Measurements from ENCODE around the gene NTRK1.

Gene NTRK1

DNA sequence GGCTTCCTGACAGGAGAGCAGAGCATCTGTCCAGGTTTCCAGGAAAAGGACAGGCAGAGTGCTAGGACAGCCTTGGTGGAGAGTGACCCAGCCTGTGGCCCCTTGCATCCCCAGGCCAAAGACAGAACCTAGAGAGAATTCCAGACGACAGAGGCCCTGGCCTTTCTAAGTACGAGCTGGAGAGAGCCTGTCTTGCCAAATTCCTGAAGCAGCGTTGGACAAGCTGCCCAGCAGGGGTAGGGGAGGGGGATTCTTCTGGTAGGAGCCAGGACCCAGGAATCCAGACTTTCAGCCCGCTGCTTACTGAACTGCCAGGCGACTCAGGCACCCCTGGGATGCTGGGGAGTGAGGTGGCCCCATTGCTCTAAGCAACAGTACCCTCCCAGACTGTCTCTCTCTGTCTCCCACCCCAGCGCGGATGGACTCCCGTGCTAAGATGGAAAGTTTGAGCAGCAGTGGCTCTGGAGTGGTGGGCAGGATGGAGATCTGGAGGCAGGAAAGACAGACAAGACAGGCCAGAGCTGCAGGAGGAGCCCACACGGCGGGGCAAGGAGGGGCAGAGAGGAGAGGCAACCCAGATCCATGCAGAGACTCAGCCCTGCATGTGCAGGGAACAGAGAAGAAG, 24.0 kb downstream of the NTRK1 start:
- Histone ChIP-seq H3K4me1 (peaks cover 46% of the 10 kb centered on the region), H4K20me1 (no peaks in the 10 kb centered on the region), H3K27me3 (no peaks in the 10 kb centered on the region)

DNA sequence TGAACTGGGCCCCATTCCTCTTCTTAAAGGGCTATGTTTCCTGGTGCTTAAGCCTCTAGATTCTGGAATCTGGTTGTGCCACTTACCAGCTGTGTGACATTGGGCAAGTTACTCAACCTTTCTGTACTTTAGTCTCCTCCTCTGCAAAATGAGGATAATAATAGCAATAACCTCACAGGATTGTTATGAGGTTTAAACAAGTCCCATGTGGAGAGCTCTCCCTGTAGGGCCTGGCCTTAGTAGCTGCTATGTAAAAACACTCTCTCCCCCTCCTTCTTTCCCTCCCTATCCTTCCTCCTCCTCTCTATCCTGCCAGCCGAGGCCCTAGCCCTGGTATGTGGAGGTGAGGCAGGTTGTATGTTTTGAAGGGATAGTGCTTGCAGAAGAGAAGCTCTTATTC, 24.6 kb downstream of the NTRK1 start:
- Histone ChIP-seq H3K9me3 (no peaks in the 10 kb centered on the region), H3K9ac (no peak overlapping the region), H3K36me3 (no peaks in the 10 kb centered on the region), H4K20me1 (no peaks in the 10 kb centered on the region), H3K4me1 (peaks cover 50% of the 10 kb centered on the region), H3K27ac (no peak overlapping the region), H3K4me2 (no peak overlapping the region), H3K27me3 (no peaks in the 10 kb centered on the region), H3K4me3 (no peak overlapping the region)
- no peak for TF ChIP-seq Cebpa-rat (IDR thresholded peaks at IDR 0.05)

More for the DNA sequence above, 24.0 kb downstream of the NTRK1 start:
- Histone ChIP-seq H3K36me3 (no peaks in the 10 kb centered on the region), H3K4me3 (no peak overlapping the region), H3K27ac (no peak overlapping the region), H3K9me3 (no peaks in the 10 kb centered on the region), H3K4me2 (peak overlapping the region; percentile 28; the same call in 1 of the 2 replicates), H3K9ac (peak overlapping the region; percentile 24; the same call in 1 of the 2 replicates)
- TF ChIP-seq Cebpa-rat (IDR thresholded peaks at IDR 0.05) = no peak

DNA sequence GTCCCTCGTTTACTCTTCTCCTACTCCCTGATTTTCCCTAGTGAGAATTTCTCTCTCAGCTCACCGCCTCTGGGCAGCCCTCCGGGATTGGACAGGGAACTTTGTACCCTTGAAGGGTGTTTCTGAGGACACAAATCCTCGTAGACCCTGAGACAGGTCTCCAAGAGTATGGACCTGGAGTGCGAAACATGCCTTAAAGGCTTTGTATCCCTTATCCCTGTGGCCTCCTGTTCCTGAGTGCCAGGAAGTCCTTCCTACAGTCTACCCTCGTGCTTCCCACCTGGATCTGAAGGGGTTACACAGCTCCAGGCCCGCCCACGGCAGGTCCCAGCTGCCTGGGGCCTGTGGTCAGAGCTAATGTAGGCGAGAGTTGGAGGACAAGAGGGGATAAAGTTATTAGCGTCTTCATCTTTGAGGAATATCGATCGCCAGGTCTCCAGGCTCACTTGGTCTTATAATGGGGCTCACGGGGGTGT, 25.3 kb downstream of the NTRK1 start:
- H3K4me1 ChIP-seq = peaks cover 44% of the 10 kb centered on the region
- no peak overlapping the region for H3K27ac ChIP-seq
- H3K27me3 ChIP-seq = no peaks in the 10 kb centered on the region
- H3K4me3 ChIP-seq = no peak overlapping the region
- H3K9ac ChIP-seq = no peak overlapping the region
- H3K4me2 ChIP-seq = no peak overlapping the region
- no peaks in the 10 kb centered on the region for H4K20me1 ChIP-seq
- H3K9me3 ChIP-seq = no peaks in the 10 kb centered on the region
- no peak for TF ChIP-seq Cebpa-rat (IDR thresholded peaks at IDR 0.05)
- no peaks in the 10 kb centered on the region for H3K36me3 ChIP-seq

DNA sequence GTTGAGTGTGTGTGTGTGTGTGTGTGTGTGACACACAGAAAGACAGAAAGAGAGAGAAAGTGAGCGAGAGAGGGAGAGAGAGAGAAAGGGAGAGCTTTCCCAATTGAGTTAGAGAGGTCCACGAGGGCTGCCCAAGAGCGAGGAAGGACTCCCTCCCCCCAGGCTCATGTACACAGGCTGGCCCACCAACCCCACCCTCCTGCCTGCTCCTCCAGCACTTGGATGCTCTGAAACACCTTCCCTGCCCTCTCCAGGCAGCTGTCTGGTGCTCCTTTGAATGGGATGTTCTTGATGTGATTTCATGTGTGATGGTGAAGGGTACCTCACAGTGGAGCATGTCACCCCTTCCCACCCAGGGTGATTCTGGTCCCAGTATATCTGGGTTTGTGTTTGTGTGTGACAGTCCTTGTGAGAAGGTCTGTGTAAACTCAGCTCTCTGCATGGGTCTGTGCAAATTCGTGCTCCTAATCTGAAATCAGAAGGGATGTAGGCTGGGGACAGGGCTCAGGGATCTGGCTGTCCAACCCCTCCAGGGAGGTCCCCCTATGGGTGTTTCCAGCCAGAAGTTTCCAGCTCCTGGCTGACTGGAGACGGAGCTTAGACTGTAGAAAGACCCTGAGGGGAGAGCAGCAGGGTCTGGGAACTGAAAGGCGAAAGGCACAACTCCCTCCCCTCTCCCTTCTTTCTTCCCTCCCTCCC, 26.1 kb downstream of the NTRK1 start:
- no peak overlapping the region for H3K4me3 ChIP-seq
- H3K4me2 ChIP-seq = peak overlapping the region; percentile 44
- H3K4me1 ChIP-seq = peaks cover 44% of the 10 kb centered on the region
- no peaks in the 10 kb centered on the region for H4K20me1 ChIP-seq
- H3K9me3 ChIP-seq = no peaks in the 10 kb centered on the region
- no peaks in the 10 kb centered on the region for H3K36me3 ChIP-seq
- H3K27ac ChIP-seq = no peak overlapping the region
- TF ChIP-seq Cebpa-rat (IDR thresholded peaks at IDR 0.05) = no peak
- H3K27me3 ChIP-seq = peaks cover 2% of the 10 kb centered on the region; the same call in 1 of the 2 replicates
- H3K9ac ChIP-seq = no peak overlapping the region

- H3K4me1 ChIP-seq = peaks cover 44% of the 10 kb centered on the region
- peak overlapping the region; percentile 14; the same call in 1 of the 2 replicates for H3K4me2 ChIP-seq
- no peak overlapping the region for H3K27ac ChIP-seq
- no peak for TF ChIP-seq Cebpa-rat (IDR thresholded peaks at IDR 0.05)
- no peaks in the 10 kb centered on the region for H4K20me1 ChIP-seq
- H3K36me3 ChIP-seq = no peaks in the 10 kb centered on the region
- no peak overlapping the region for H3K4me3 ChIP-seq
- no peak overlapping the region for H3K9ac ChIP-seq
- peaks cover 8% of the 10 kb centered on the region for H3K27me3 ChIP-seq
- no peaks in the 10 kb centered on the region for H3K9me3 ChIP-seq
These were observed 26.7 kb downstream of the NTRK1 start for GRCh38 chr1:156887317-156887716.

GRCh38 chr1:156887734-156888133, 27.1 kb downstream of the NTRK1 start:
- TF ChIP-seq Cebpa-rat (IDR thresholded peaks at IDR 0.05) = no peak
- Histone ChIP-seq H3K27me3 (peaks cover 12% of the 10 kb centered on the region), H3K36me3 (no peaks in the 10 kb centered on the region), H4K20me1 (no peaks in the 10 kb centered on the region), H3K4me1 (peaks cover 48% of the 10 kb centered on the region), H3K27ac (no peak overlapping the region), H3K9me3 (no peaks in the 10 kb centered on the region), H3K9ac (no peak overlapping the region), H3K4me3 (no peak overlapping the region), H3K4me2 (peak overlapping the region; percentile 14; the same call in 1 of the 2 replicates)

GRCh38 chr1:156889802-156890580, 29.3 kb downstream of the NTRK1 start:
- Histone ChIP-seq H3K4me3 (no peak overlapping the region), H4K20me1 (no peaks in the 10 kb centered on the region), H3K27me3 (peaks cover 35% of the 10 kb centered on the region), H3K4me1 (peaks cover 59% of the 10 kb centered on the region), H3K9me3 (no peaks in the 10 kb centered on the region), H3K9ac (no peak overlapping the region), H3K4me2 (peak overlapping the region; percentile 63), H3K27ac (no peak overlapping the region), H3K36me3 (no peaks in the 10 kb centered on the region)
- TF ChIP-seq Cebpa-rat (IDR thresholded peaks at IDR 0.05) = no peak

DNA sequence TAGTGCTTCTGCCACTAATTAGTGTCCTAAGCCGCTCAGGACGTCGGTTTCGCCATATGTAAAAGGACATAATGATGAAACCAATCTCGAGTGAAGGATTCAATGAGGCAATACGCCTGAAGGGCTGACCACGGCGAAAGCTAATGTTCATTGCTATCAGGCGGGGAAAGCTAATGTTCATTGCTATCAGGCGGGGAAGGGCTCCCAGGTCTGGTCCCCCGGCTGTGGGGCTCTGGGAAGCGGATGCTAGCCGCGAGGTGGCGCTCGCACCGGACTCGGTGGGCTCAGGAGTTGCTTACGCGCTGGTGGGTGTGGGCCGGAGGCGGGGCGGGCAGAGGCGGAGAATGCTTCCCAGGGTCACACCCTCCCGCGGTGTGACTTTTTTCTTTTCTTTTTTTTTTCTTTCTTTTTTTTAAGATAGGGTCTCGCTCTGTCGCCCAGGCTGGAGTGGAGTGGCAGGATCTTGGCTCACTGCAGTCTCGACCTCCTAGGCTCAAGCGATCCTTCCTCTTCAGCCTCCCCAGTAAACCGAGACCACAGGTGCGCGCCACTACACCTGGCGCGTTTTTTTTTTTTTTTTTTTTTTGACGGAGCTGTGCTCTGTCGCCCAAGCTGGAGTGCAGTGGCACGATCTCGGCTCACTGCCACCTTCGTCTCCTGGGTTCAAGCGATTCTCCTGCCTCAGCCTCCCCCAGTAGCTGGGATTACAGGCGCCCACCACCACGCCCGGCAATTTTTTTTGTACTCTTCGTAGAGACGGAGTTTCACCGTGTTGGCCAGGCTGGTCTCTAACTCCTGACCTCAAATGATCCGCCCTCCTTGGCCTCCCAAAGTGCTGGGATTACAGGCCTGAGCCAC, 31.8 kb downstream of the NTRK1 start:
- H3K4me1 ChIP-seq = peaks cover 66% of the 10 kb centered on the region
- H3K36me3 ChIP-seq = no peaks in the 10 kb centered on the region
- H3K27ac ChIP-seq = no peak overlapping the region
- no peak overlapping the region for H3K9ac ChIP-seq
- TF ChIP-seq Cebpa-rat (IDR thresholded peaks at IDR 0.05) = no peak
- H3K4me3 ChIP-seq = no peak overlapping the region
- peak overlapping the region; percentile 74 for H3K4me2 ChIP-seq
- no peaks in the 10 kb centered on the region for H4K20me1 ChIP-seq
- H3K9me3 ChIP-seq = no peaks in the 10 kb centered on the region
- H3K27me3 ChIP-seq = peaks cover 50% of the 10 kb centered on the region

Measured in BLaER1 (cell line).